Sciatic nerve (tissue), 2 donors: ENCODE measurements around the gene OR2A5. TPM values are rescaled to one million over a fixed set of nuclear protein-coding genes. Genes with fewer than 3 reads are reported as not detected.

ENCODE experiments used
- ATAC-seq: fragments of 200-7000 bp; cut with Tn5 transposase; one replicate; pipeline ENCODE4 v1.9.1; 2020; ENCODE audit warnings: mild to moderate bottlenecking, moderate library complexity
- DNase-seq: peaks from one replicate; pipeline ENCODE4 v3.0.0-alpha.2; 2020; ENCODE audit warnings: low spot score
- intact Hi-C: fragments of 100-400 bp; cut with DNase I; formaldehyde crosslinking; loops from one replicate; pipeline ENCODE4 v1.14.2; 2022
- total RNA-seq: library from RNA; stranded (reverse); fragmentation: NEBNext Ultra II Directional; extraction: Animal tissue kit (Norgen Biotek cat#: 25700); gene quantifications from one replicate; pipeline ENCODE4 v1.2.1, GENCODE V29; 2021
- donor health status: DM: no; HTN: no; CAD: no.
- donor health status: DM: no; HTN: no; CAD: no.

Gene OR2A5
- total RNA-seq, 1 donor from 2014 or later: not detected

DNA sequence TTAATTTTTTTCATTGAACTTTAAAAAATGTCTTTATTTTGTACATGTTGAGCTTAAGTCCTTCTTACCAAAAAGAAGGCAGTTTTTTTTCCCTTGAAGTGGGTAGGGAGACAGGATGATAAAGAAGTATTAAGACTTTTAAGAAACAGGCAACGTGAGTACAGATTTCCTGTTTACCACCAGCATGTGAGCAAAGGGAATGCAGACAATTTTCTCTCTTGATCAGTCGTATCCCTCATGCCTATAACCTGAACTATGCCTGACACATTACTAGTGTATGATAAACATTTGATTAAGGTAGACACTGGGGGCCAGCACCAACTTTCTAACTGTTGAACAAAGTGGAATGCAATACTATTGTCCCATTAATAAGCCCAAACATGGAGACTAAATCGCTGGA is 51.9 kb downstream of the OR2A5 start:
- intact Hi-C loops: no loop called here
- ATAC-seq (no peak), DNase-seq (no peak)

DNA sequence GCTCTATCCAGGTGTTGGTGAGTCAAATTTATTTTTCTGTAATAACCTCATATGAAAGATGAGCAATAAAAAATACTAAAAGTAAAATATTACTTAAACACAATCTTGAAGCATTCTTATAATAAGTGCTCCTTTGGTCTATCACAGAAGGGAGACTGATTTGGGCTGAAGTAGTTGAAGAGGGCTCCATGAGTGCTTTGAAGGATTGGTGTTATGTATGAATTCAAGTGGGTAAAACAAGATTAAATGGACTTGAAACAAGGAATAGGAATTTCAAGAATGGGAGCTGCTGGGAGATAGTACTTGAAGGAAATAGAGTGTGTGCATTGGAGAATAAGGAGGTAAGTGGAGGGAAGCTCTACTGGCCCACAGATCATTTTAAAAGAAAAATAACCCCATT is 53.3 kb downstream of the OR2A5 start:
- intact Hi-C loops: no loop called here
- no peak for ATAC-seq

DNA sequence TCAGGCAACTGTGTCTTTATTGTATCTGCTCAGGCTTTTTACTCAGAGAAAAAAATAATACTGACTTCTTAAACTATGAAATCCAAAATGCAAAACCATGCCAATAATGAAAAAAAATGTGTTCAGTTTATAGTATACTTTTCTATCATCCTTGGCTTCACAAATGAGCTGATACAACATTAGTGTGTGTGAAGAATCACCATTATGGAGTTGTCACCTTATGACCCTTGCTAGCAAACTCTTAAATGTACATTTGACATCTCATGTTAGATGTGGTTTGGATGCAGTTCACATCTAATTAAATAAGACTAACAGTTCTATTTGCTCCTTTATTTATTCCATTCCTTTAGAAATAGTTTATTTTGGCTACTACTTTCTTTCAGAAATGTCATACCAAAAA is 56.5 kb downstream of the OR2A5 start:
- no peak for ATAC-seq
- no peak for DNase-seq
- intact Hi-C loops: no loop called here

More for the DNA sequence above, 53.3 kb downstream of the OR2A5 start:
- no peak for DNase-seq

Other genes starting within 250 kb of the OR2A5 start
- 44.5 TPM for gene TCAF1, start 146.8 kb upstream of the OR2A5 start, total RNA-seq
- gene OR2F2, start 113.7 kb upstream of the OR2A5 start, total RNA-seq: not detected
- not detected for gene OR2F1, start 94.1 kb upstream of the OR2A5 start, total RNA-seq
- not detected for gene OR6B1, start 48.6 kb upstream of the OR2A5 start, total RNA-seq
- gene OR2A25, start 20.9 kb downstream of the OR2A5 start, total RNA-seq: not detected
- not detected for gene OR2A12, start 37.3 kb downstream of the OR2A5 start, total RNA-seq
- gene OR2A2, start 60.6 kb downstream of the OR2A5 start, total RNA-seq: not detected
- gene OR2A14, start 74.2 kb downstream of the OR2A5 start, total RNA-seq: not detected
- 2.3 TPM for gene CTAGE4, start 134.5 kb downstream of the OR2A5 start, total RNA-seq
- gene ARHGEF35, start 146.9 kb downstream of the OR2A5 start, total RNA-seq: 5.3 TPM
- 0.27 TPM for gene OR2A42, start 190.7 kb downstream of the OR2A5 start, total RNA-seq
- 3.7 TPM for gene OR2A7, start 215.8 kb downstream of the OR2A5 start, total RNA-seq
- 1.2 TPM for gene CTAGE8, start 220.3 kb downstream of the OR2A5 start, total RNA-seq